ENCODE data around the gene ASTN2.
"Not testable (repeated sequence)": the region's sequence is repeated elsewhere in the genome, so short reads cannot be mapped to it uniquely, and the experiment has no call there.

ASTN2 gene

GRCh38 chr9:116837018-116837989 lies 577.6 kb downstream of the ASTN2 start:
- H3K4me3 ChIP-seq (ENCODE audit: low read length), result no peak overlapping the region
- H3K9me2 ChIP-seq (replicated peaks; ENCODE audit: control insufficient read depth, low read length), result no peaks in the 10 kb centered on the region
- no peak for TF ChIP-seq EZH2phosphoT487 (IDR thresholded peaks at IDR 0.05; ENCODE audit: borderline replicate concordance, low read length)
- TF ChIP-seq CTCF (IDR thresholded peaks at IDR 0.05; ENCODE audit: low read depth, low read length, poor library complexity, severe bottlenecking), result no peak
- H4K20me1 ChIP-seq (ENCODE audit: control insufficient read depth, insufficient read depth, low read depth, low read length), result no peaks in the 10 kb centered on the region
- no peaks in the 10 kb centered on the region for H3K4me1 ChIP-seq (ENCODE audit: control insufficient read depth, low read length)
- H3K79me2 ChIP-seq (ENCODE audit: control insufficient read depth, low read length), result no peaks in the 10 kb centered on the region
- H3K9me3 ChIP-seq (ENCODE audit: control insufficient read depth, insufficient read depth, low read length), result no peaks in the 10 kb centered on the region
- H3K27ac ChIP-seq (ENCODE audit: low read depth, low read length), result no peak overlapping the region
- no peak overlapping the region for H3K4me2 ChIP-seq (ENCODE audit: low read length)
- no peaks in the 10 kb centered on the region for H3K36me3 ChIP-seq (ENCODE audit: control insufficient read depth, low read length)
- no peaks in the 10 kb centered on the region for H3K27me3 ChIP-seq (ENCODE audit: control insufficient read depth, low read length)
- H3F3A ChIP-seq (ENCODE audit: control insufficient read depth, insufficient read depth), result no peaks in the 10 kb centered on the region

DNA sequence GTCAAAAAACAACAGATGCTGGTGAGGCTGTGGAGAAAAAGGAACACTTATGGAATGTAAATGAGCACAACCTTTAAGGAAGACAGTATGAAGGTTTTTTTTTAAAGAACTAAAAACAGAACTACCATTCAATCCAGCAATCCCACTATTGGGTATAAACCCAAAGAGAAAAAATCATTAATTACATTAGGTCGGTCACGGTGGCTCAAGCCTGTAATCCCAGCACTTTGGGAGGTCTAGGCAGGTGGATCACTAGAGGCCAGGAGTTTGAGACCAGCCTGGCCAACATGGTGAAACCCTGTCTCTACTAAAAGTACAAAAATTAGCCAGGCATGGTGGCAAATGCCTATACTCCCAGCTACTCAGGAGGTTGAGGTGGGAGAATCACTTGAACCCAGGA lies 584.5 kb downstream of the ASTN2 start:
- H4K20me1 ChIP-seq (ENCODE audit: control insufficient read depth, insufficient read depth, low read depth, low read length); H3F3A ChIP-seq (ENCODE audit: control insufficient read depth, insufficient read depth); H3K79me2 ChIP-seq (ENCODE audit: control insufficient read depth, low read length); H3K9me2 ChIP-seq (replicated peaks; ENCODE audit: control insufficient read depth, low read length); H3K4me1 ChIP-seq (ENCODE audit: control insufficient read depth, low read length); H3K4me2 ChIP-seq (ENCODE audit: low read length); H3K4me3 ChIP-seq (ENCODE audit: low read length); H3K36me3 ChIP-seq (ENCODE audit: control insufficient read depth, low read length); H3K9me3 ChIP-seq (ENCODE audit: control insufficient read depth, insufficient read depth, low read length); H3K27ac ChIP-seq (ENCODE audit: low read depth, low read length); H3K27me3 ChIP-seq (ENCODE audit: control insufficient read depth, low read length): not testable (repeated sequence)

GRCh38 chr9:116821633-116822229 lies 593.1 kb downstream of the ASTN2 start:
- no peaks in the 10 kb centered on the region for H4K20me1 ChIP-seq (ENCODE audit: control insufficient read depth, insufficient read depth, low read depth, low read length)
- H3K27me3 ChIP-seq (ENCODE audit: control insufficient read depth, low read length), result no peaks in the 10 kb centered on the region

More at GRCh38 chr9:116821633-116822229, 593.1 kb downstream of the ASTN2 start:
- Histone ChIP-seq H3K9me3 (ENCODE audit: control insufficient read depth, insufficient read depth, low read length) (no peaks in the 10 kb centered on the region), H3K9me2 (replicated peaks; ENCODE audit: control insufficient read depth, low read length) (no peaks in the 10 kb centered on the region), H3K79me2 (ENCODE audit: control insufficient read depth, low read length) (no peaks in the 10 kb centered on the region), H3F3A (ENCODE audit: control insufficient read depth, insufficient read depth) (no peaks in the 10 kb centered on the region), H3K27ac (ENCODE audit: low read depth, low read length) (no peak overlapping the region), H3K4me3 (ENCODE audit: low read length) (no peak overlapping the region), H3K4me2 (ENCODE audit: low read length) (no peak overlapping the region), H3K36me3 (ENCODE audit: control insufficient read depth, low read length) (no peaks in the 10 kb centered on the region), H3K4me1 (ENCODE audit: control insufficient read depth, low read length) (no peaks in the 10 kb centered on the region)
- TF ChIP-seq CTCF (IDR thresholded peaks at IDR 0.05; ENCODE audit: low read depth, low read length, poor library complexity, severe bottlenecking), result no peak
- TF ChIP-seq EZH2phosphoT487 (IDR thresholded peaks at IDR 0.05; ENCODE audit: borderline replicate concordance, low read length), result no peak

Measured in DOHH2 (cell line).